ENCODE data around the gene RRP1. TPM values are rescaled to one million over a fixed set of nuclear protein-coding genes. Genes with fewer than 3 reads are reported as not detected.

RRP1 gene
- total and polyA plus RNA-seq, 9 of the 15 experiments (the other 6 are each of a cell fraction or from before 2014, with no cell fraction given): 0.89 to 105 (median 51.6) TPM

- Histone ChIP-seq H3K27me3 (ENCODE audit: control insufficient read depth in 2 of 2, insufficient read depth in 2 of 2, low read length in 2 of 2) (no peaks in the 10 kb centered on the region), H3K79me2 (ENCODE audit: control insufficient read depth, insufficient read depth, low read length) (no peaks in the 10 kb centered on the region), H3K27ac (ENCODE audit: extremely low read depth, low read depth, low read length) (no peak overlapping the region), H3K9me3 (replicated peaks; ENCODE audit: control insufficient read depth, insufficient read depth, low read depth, low read length) (no peaks in the 10 kb centered on the region), H3K4me3 (no peak overlapping the region), H3K9me1 (ENCODE audit: control insufficient read depth, insufficient read depth, low read length) (peaks cover 4% of the 10 kb centered on the region), H3K36me3 (ENCODE audit: control insufficient read depth, insufficient read depth, low read length) (peaks cover 79% of the 10 kb centered on the region; the same call in 2 of the 3 replicates), H3K9ac (ENCODE audit: insufficient read depth in 1 of 2, low read depth in 2 of 2, low read length in 2 of 2) (peak overlapping the region in 1 of 2 experiments; percentile 77; a peak in 1 of 4 replicates), H3K4me2 (ENCODE audit: insufficient read depth, low read length) (no peak overlapping the region), H2AFZ (ENCODE audit: low read depth, low read length) (no peak overlapping the region), H4K20me1 (replicated peaks; ENCODE audit: control insufficient read depth, insufficient read depth, low read length) (peaks cover 5% of the 10 kb centered on the region; the same call in 1 of the 2 replicates), H3K4me1 (replicated peaks in 1 of 2; ENCODE audit: control insufficient read depth in 2 of 2, insufficient read depth in 2 of 2, low read length in 2 of 2) (peaks cover 10 to 62% of the 10 kb centered on the region in 2 experiments; a peak in 4 of 5 replicates)
- ChIA-PET POLR2A (interaction anchor here (0.7 to 1.6 kb wide), 3 partner anchors 10 to 15 kb away, joined by 4 to 6 read pairs (median 5); no protein-coding TSS in a partner anchor), CTCF (ENCODE audit: low intra/inter-chr PET ratio) (no interaction called here)
- no peak for DNase-seq (ENCODE audit: extremely low read depth in 1 of 4, low spot score in 3 of 4)
- ATAC-seq: no peak
- 94% methylated on average over 29 of the region's 33 CpGs for WGBS (ENCODE audit: insufficient coverage, low coverage, missing lambda C conversion rate)
- no peak for FAIRE-seq
- in situ Hi-C loops (cut with MboI) (no loop called here), intact Hi-C loops (cut with micrococcal nuclease) (no loop called here)
- TSS peak; percentile 38 for BruUV-seq (replicated peaks)
- TF ChIP-seq POLR2A (conservative IDR thresholded peaks at IDR 0.05) (peak; percentile 7; the same call in 1 of the 2 replicates), RBFOX2 (IDR thresholded peaks at IDR 0.05; ENCODE audit: low read depth, low read length) (peak; percentile 28; the same call in 1 of the 2 replicates), ARID3B (CRISPR knock-in tag; IDR thresholded peaks at IDR 0.05; ENCODE audit: borderline replicate concordance) (no peak), CCAR2 (IDR thresholded peaks at IDR 0.05; ENCODE audit: low read depth, low read length) (no peak), ESRRA (IDR thresholded peaks at IDR 0.05; ENCODE audit: borderline replicate concordance, low read depth) (peak; percentile 32; the same call in 1 of the 2 replicates), POLR2G (IDR thresholded peaks at IDR 0.05; ENCODE audit: low read depth, low read length) (peak; percentile 45)
These were observed 14.4 kb downstream of the RRP1 start for GRCh38 chr21:43803558-43804300.

All from K562 (cell line).